ENCODE measurements around the gene ITGBL1.

GRCh38 chr13:101751488-101751887, 299.0 kb downstream of the ITGBL1 start:
- TF ChIP-seq POLR2AphosphoS5 (IDR thresholded peaks at IDR 0.05; ENCODE audit: low read depth, low read length) = no peak
- TF ChIP-seq POLR2A (IDR thresholded peaks at IDR 0.05; ENCODE audit: low read depth, low read length) = no peak
- TF ChIP-seq TAF1 (IDR thresholded peaks at IDR 0.05; ENCODE audit: borderline replicate concordance, low read depth, low read length) = no peak
